Measurements from ENCODE around the gene ZC3H7B. TPM values are rescaled to one million over a fixed set of nuclear protein-coding genes. Genes with fewer than 3 reads are reported as not detected.
"Not testable (repeated sequence)": the region's sequence is repeated elsewhere in the genome, so short reads cannot be mapped to it uniquely, and the experiment has no call there.

The ZC3H7B gene
- total RNA-seq, 2 experiments from 2014 or later = 41.7 to 42.1 TPM

DNA sequence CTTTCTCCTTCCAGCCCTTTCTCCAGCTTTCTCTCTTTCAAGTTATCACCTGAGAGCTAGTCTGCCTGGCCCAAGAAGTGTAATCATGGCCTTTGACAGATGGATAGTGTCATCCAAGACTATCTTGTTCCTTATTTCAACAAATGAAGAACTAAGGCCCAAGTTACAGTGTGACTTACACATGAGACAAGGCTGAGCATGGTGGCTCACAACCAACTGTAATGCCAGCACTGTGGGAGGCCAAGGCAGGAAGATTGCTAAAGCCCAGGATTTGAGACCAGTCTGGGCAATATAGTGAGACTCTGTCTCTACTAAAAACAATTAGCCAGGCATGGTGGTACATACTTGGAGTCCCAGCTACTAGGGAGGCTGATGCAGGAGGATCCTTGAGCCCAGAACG is 11.7 kb upstream of the ZC3H7B start:
- Mint-ChIP-seq H3K4me1 (peaks cover 20% of the 10 kb centered on the region), H3K9me3 (no peaks in the 10 kb centered on the region), H3K4me3 (no peak overlapping the region), H3K27me3 (no peaks in the 10 kb centered on the region), H3K36me3 (ENCODE audit: low read depth) (peaks cover 7% of the 10 kb centered on the region), H3K27ac (no peak overlapping the region)
- ChIA-PET CTCF (no interaction called here), POLR2A (interaction anchor here (6.8 kb wide), 1 partner anchor 13 kb away, joined by 117 read pairs; the partner anchor contains the start of gene ZC3H7B)
- no peak for DNase-seq

DNA sequence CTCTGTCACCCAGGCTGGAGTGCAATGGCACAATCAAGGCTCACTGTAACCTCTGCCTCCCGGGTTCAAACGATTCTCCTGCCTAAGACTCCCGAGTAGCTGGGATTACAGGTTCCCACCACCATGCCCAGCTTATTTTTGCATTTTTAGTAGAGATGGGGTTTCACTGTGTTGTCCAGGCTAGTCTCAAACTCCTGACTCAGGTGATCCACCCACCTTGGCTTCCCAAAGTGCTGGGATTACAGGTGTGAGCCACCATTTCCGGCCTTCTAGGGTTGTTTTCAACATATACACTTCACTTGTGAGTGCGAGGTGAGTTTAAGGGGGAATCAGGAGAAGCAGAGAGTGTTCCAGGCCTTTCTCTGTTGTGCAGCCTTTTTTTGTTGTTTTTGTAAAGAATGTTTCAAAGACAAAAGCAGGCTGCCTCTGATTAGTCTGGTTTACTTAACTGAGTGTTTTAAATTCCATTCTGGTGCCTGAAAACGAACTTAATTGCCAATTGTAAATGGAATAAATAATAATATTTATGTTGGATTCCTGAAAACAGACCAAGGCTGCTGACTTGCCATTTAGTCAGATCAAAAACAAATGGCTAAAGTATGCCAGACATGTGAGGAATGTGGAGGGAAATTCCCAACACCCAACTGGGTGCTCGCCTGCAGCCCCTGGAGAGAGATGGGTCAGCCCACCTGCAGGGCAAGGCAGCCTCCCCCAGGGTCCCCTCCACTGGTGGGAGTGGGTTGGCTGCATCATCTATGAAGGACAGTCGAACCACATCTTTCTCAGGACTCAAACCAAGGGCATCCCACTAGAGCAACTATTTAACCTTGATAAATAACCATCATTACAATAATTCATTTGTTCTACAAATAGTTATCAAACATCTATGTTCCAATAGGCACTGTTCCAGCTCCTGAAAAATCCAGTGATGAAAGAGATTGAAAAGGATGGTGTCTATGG is 10.8 kb upstream of the ZC3H7B start:
- POLR2A ChIA-PET = interaction anchor here (6.8 kb wide), 1 partner anchor 13 kb away, joined by 117 read pairs; the partner anchor contains the start of gene ZC3H7B
- CTCF ChIA-PET = no interaction called here

DNA sequence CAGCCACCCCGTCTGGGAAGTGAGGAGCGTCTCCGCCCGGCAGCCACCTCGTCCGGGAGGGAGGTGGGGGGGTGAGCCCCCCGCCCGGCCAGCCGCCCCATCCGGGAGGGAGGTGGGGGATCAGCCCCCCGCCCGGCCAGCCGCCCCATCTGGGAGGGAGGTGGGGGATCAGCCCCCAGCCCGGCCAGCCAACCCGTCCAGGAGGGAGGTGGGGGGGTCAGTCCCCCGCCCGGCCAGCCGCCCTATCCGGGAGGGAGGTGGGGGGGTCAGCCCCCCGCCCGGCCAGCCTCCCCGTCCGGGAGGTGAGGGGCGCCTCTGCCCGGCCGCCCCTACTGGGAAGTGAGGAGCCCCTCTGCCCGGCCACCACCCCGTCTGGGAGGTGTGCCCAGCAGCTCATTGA is 6.5 kb upstream of the ZC3H7B start:
- H3K4me1 Mint-ChIP-seq; POLR2A ChIA-PET; H3K27ac Mint-ChIP-seq; H3K36me3 Mint-ChIP-seq (ENCODE audit: low read depth); H3K9me3 Mint-ChIP-seq; DNase-seq; H3K27me3 Mint-ChIP-seq; CTCF ChIA-PET; H3K4me3 Mint-ChIP-seq: not testable (repeated sequence)

More for the DNA sequence above, 10.8 kb upstream of the ZC3H7B start:
- Mint-ChIP-seq H3K27ac (no peak overlapping the region), H3K4me3 (no peak overlapping the region), H3K9me3 (no peaks in the 10 kb centered on the region), H3K36me3 (ENCODE audit: low read depth) (no peaks in the 10 kb centered on the region), H3K4me1 (peaks cover 15% of the 10 kb centered on the region), H3K27me3 (no peaks in the 10 kb centered on the region)
- no peak for DNase-seq

DNA sequence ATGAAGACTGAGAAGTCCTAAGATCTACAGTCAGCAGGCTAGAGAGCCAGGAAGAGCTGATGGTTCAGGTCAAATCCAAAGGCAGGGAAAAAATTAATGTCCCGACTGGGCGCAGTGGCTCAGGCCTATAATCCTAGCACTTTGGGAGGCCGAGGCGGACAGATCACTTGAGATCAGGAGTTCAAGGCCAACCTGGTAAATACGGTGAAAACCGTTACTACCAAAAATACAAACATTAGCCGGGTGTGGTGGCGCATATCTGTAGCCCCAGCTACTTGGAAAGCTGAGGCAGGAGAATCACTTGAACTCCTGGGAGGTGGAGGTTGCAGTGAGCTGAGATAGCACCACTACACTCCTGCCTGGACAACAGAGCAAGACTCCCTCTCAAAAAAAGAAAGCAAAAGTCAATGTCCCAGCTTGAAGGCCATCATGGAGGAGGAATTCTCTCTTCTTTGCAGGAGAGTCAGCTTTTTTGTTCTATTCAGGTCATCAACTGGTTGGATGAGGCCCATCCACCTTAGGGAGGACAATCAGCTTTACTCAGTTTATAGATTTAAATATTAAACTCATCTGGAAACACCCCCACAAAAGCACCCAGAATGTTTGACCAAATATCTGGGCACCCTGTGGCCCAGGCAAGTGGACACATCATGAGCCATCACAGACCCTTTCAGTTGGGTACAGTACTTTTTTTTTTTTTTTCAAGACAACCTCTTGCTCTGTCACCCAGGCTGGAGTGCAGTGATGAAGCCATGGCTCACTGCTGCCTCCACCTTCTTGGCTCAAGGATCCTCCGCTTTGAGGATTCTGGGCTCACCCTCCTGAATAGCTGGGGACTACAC is 4.3 kb upstream of the ZC3H7B start:
- Mint-ChIP-seq H3K27ac (no peak overlapping the region), H3K4me3 (no peak overlapping the region), H3K9me3 (no peaks in the 10 kb centered on the region), H3K36me3 (ENCODE audit: low read depth) (no peaks in the 10 kb centered on the region), H3K27me3 (no peaks in the 10 kb centered on the region), H3K4me1 (peaks cover 5% of the 10 kb centered on the region)
- DNase-seq = no peak
- CTCF ChIA-PET = interaction anchor here (0.7 to 1.2 kb wide), 3 partner anchors 9 to 949 kb away, joined by 3 read pairs; no protein-coding TSS in a partner anchor
- POLR2A ChIA-PET = interaction anchor here (0.9 to 1.5 kb wide), 2 partner anchors 10 to 12 kb away, joined by 3 to 7 read pairs; partner anchors contain the start of gene RANGAP1

DNA sequence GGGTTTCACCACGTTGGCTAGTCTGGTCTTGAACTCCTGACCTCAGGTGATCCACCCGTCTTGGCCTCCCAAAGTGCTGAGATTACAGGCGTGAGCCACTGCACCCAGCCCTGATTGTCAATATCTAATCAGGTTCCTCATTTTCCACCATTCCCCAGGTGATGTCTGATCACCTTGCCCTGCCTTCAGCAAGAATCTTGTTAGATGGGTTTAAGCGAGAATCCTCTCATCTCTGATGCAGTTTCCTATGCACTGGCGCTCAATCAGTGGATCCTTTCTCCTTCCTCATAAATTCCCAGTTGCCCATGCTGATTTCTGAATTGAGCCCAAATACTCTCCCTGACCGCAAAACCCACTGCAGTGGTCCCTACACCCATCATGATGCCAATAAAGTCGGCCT is 664 bp upstream of the ZC3H7B start:
- no peaks in the 10 kb centered on the region for H3K27me3 Mint-ChIP-seq
- H3K36me3 Mint-ChIP-seq (ENCODE audit: low read depth) = peaks cover 4% of the 10 kb centered on the region
- POLR2A ChIA-PET = interaction anchor here (0.7 to 8.4 kb wide), 11 partner anchors 9 to 349 kb away, joined by 3 to 117 read pairs (median 4); partner anchors contain the start of genes EP300, PMM1 and RANGAP1
- CTCF ChIA-PET = interaction anchor here (0.7 to 1.5 kb wide), 6 partner anchors 14 to 289 kb away, joined by 3 to 11 read pairs (median 4); partner anchors contain the start of genes ACO2, PHF5A, PMM1 and RANGAP1
- peaks cover 26% of the 10 kb centered on the region for H3K4me1 Mint-ChIP-seq
- no peak for DNase-seq
- no peaks in the 10 kb centered on the region for H3K9me3 Mint-ChIP-seq
- peak overlapping the region; percentile 38 for H3K27ac Mint-ChIP-seq
- H3K4me3 Mint-ChIP-seq = peak overlapping the region; percentile 70

DNA sequence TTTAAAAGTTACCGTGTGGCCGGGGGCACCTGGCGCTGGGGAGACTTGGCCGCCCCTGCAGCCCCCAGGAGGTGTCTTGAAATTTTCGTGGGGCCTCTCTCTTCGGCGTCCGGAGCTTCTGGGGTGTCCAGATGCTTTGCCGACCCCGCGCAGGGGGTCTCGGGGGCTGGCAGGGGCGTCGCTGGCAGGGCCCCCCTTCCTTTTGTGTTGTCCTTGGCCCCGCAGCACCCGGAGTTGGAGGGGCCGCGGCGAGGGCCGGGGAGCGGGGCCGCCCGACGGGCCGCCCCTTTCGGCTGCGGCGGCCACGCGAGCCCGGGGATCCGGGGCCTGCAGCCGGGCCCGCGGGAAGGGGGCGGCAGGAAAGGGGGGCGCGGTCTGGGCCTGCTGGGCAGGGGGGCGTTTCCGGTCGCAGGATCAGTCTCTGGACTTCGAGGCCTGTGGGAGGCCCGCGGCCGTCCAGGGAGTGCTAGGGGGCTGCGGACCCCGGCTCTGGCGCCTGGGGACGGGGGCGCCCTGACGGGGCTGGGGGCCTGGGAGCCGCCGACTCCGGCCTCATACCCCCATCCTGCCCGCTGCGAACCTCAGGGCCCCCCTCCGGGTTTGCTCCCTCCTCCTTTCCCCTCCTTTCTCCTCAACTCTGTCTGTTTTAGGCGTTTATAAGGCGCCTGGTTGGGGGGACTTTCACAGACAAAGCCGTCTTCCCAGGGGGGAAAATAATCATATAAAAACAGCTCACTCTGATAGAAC is 869 bp downstream of the ZC3H7B start:
- H3K4me1 Mint-ChIP-seq = peaks cover 30% of the 10 kb centered on the region
- peaks cover 8% of the 10 kb centered on the region for H3K36me3 Mint-ChIP-seq (ENCODE audit: low read depth)
- no peaks in the 10 kb centered on the region for H3K9me3 Mint-ChIP-seq
- H3K27ac Mint-ChIP-seq = peak overlapping the region; percentile 72
- no peak for DNase-seq
- ChIA-PET CTCF (interaction anchor here (1.1 to 1.5 kb wide), 4 partner anchors 15 to 365 kb away, joined by 3 to 11 read pairs (median 4); partner anchors contain the start of genes RANGAP1 and TEF), POLR2A (interaction anchor here (0.8 to 8.4 kb wide), 14 partner anchors 9 to 350 kb away, joined by 3 to 117 read pairs (median 3); partner anchors contain the start of genes EP300, PMM1, RANGAP1 and TEF)
- H3K27me3 Mint-ChIP-seq = no peaks in the 10 kb centered on the region
- H3K4me3 Mint-ChIP-seq = peak overlapping the region; percentile 74

DNA sequence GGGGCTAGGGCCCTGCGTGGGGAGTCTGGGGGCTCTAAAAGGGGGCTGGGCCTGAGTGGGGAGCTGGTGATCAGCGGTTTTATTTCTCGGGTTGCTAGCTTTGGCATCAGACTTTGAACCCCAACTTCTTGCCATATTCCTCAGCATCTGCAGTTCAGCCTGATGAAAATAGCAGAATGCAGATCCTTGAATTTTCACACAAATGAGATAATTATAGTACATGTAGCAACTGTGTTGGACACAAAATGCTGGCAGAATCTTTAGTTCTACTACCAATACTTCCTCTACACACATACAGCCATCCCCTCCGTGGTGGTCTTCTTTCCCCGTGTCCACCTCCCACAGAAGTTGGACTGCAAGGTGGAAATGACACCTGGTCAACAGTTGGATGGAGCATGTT is 1.5 kb downstream of the ZC3H7B start:
- Mint-ChIP-seq H3K27ac (peak overlapping the region; percentile 72), H3K4me3 (peak overlapping the region; percentile 74)
- POLR2A ChIA-PET = interaction anchor here (0.8 to 8.4 kb wide), 9 partner anchors 9 to 144 kb away, joined by 3 to 117 read pairs (median 3); partner anchors contain the start of genes RANGAP1, TEF and TOB2

DNA sequence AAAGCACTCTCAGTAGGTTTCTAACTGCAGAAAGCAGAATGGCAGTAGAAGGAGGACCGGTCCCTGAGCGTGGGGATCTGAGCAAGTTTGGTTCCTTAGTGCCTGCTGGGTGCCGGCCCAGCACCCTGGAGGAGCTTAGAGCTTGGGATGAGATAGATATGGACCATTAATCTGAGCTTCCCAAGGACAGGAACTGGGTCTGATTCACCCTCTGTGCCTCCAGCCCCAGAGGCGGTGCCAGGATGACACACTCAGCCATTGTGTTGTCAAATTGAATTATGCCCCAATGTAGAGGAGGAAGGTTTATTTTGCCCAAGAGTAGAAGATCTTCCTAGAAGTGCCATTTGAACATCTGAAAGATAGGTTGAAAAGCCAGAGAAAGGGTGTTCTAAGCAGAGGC is 4.3 kb downstream of the ZC3H7B start:
- ChIA-PET CTCF (interaction anchor here (1.2 to 1.6 kb wide), 3 partner anchors 9 to 383 kb away, joined by 3 read pairs; partner anchors contain the start of gene PMM1), POLR2A (interaction anchor here (8.4 kb wide), 1 partner anchor 19 kb away, joined by 117 read pairs; the partner anchor contains the start of gene RANGAP1)
- DNase-seq = no peak
- no peak overlapping the region for H3K4me3 Mint-ChIP-seq
- H3K27ac Mint-ChIP-seq = peak overlapping the region; percentile 28
- H3K27me3 Mint-ChIP-seq = no peaks in the 10 kb centered on the region
- H3K9me3 Mint-ChIP-seq = no peaks in the 10 kb centered on the region
- peaks cover 23% of the 10 kb centered on the region for H3K36me3 Mint-ChIP-seq (ENCODE audit: low read depth)
- peaks cover 36% of the 10 kb centered on the region for H3K4me1 Mint-ChIP-seq

More for the DNA sequence above, 1.5 kb downstream of the ZC3H7B start:
- DNase-seq = no peak
- Mint-ChIP-seq H3K9me3 (no peaks in the 10 kb centered on the region), H3K27me3 (no peaks in the 10 kb centered on the region), H3K36me3 (ENCODE audit: low read depth) (peaks cover 13% of the 10 kb centered on the region), H3K4me1 (peaks cover 33% of the 10 kb centered on the region)
- CTCF ChIA-PET = interaction anchor here (0.9 to 1.4 kb wide), 3 partner anchors 16 to 364 kb away, joined by 3 to 4 read pairs (median 3); no protein-coding TSS in a partner anchor

DNA sequence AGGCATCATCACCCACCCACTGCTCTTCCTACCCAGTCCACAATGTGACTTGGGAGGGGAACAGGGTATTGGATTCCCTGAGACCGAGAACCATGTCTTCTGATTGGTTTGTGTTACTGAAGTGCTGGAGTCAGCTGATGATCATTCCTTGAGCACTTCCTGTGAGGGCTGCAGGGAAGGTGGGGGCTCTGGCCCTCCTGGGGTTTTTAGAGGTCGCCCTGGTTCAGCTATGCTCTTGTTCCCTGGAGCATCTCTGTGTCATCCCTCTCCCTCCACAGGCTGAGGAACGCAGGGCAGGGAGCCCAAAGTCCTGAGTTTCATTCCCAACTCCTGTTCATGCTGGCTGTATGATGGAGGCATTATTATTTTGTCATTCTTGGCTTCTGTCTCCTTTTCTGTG is 6.7 kb downstream of the ZC3H7B start:
- Mint-ChIP-seq H3K27me3 (no peaks in the 10 kb centered on the region), H3K27ac (no peak overlapping the region), H3K4me1 (peaks cover 35% of the 10 kb centered on the region), H3K9me3 (no peaks in the 10 kb centered on the region), H3K4me3 (no peak overlapping the region), H3K36me3 (ENCODE audit: low read depth) (peaks cover 29% of the 10 kb centered on the region)
- ChIA-PET CTCF (no interaction called here), POLR2A (no interaction called here)
- no peak for DNase-seq

DNA sequence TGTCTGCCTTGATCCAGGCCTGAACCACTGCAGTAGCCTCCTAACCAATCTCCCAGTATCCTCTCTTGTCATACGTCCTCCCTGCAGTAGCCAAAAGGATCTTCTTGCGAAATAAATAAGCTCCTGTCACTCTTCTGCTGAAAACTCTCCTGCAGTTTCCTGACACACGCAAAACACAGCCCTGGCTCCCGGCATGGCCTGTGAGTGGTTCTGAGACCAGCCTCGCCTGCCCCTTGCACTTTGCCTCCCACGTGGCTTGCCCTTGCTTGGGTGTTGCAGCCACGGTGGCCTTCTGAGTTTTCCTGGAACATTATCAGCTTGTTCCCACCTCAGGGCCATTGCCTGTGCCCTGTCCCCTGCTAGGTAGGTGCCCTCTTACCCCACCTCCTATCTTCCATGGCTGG is 7.2 kb downstream of the ZC3H7B start:
- POLR2A ChIA-PET = no interaction called here
- Mint-ChIP-seq H3K9me3 (no peaks in the 10 kb centered on the region), H3K4me3 (no peak overlapping the region), H3K27me3 (no peaks in the 10 kb centered on the region), H3K4me1 (peaks cover 31% of the 10 kb centered on the region), H3K36me3 (ENCODE audit: low read depth) (peaks cover 29% of the 10 kb centered on the region), H3K27ac (no peak overlapping the region)
- no peak for DNase-seq
- CTCF ChIA-PET = no interaction called here

DNA sequence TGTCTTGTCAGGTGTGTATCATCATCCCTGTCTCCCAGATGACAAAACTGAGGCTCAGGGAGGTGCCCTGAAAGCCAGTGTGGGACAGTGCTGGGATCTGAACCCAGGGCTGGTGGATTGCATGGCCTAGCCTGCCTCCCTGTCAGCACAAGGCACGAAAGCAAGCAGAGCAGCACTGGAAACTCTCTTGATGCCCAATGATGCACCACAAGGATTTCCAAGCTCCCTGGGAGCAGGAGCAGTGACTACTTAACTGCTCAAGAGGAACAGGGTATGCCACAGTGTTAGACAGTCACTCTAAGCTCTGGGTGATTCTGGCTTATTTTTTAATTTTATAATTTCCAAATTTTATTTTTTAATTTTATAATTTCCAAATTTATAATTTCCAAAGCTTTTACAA is 9.0 kb downstream of the ZC3H7B start:
- ChIA-PET CTCF (no interaction called here), POLR2A (no interaction called here)
- no peak overlapping the region for H3K4me3 Mint-ChIP-seq
- H3K27me3 Mint-ChIP-seq = no peaks in the 10 kb centered on the region
- no peak overlapping the region for H3K27ac Mint-ChIP-seq
- no peaks in the 10 kb centered on the region for H3K9me3 Mint-ChIP-seq
- no peak for DNase-seq
- H3K36me3 Mint-ChIP-seq (ENCODE audit: low read depth) = peaks cover 26% of the 10 kb centered on the region
- H3K4me1 Mint-ChIP-seq = peaks cover 22% of the 10 kb centered on the region

DNA sequence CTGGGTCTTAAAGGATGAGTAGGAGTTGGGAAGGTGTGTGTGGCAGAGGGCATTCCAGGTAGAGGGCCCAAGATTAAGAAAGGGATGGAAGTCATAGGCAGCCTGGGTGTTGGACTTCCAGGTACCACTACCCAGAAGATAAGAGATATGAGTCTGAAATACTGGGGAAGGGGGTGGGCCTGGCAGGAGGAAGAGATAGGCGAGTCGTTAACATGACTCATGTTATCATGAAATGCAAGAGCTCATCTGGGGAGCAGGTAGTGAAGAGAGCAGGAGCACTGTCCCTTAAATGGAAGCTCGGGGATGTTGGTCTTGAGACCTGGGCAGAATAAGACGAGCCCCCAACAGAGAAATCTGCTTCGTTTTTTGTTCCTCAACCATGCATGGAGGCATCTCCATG is 10.2 kb downstream of the ZC3H7B start:
- Mint-ChIP-seq H3K27me3 (no peaks in the 10 kb centered on the region), H3K27ac (no peak overlapping the region), H3K36me3 (ENCODE audit: low read depth) (peaks cover 24% of the 10 kb centered on the region), H3K9me3 (no peaks in the 10 kb centered on the region), H3K4me3 (no peak overlapping the region), H3K4me1 (peaks cover 17% of the 10 kb centered on the region)
- ChIA-PET POLR2A (interaction anchor here (1.2 kb wide), 1 partner anchor 9 kb away, joined by 3 read pairs; no protein-coding TSS in a partner anchor), CTCF (no interaction called here)
- DNase-seq = no peak
